NCI-H187 treated with DMSO at 0.1 percent for 48 hours (cell line): ENCODE measurements around the gene ID2.

Experiments used
- DNase-seq: peaks from one replicate; lab custom pipeline; 2025; lab: John Stamatoyannopoulos, UW

ID2 gene

GRCh38 chr2:8648441-8649213 is 33.2 kb upstream of the ID2 start:
- no peak for DNase-seq

DNA sequence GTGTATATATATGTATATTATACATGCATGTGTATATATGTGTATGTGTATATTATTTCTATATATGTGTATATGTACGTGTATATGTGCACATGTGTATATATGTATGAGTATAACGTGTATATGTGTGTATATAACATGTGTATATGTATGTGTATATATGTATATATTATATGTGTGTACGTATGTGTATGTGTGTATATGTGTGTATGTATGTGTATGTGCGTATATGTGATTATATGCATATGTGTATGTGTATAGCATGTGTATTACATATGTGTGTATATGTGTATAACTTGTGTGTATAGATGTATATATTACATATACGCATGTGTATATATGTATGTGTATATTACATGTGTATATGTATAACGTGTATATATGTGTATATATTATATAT is 32.1 kb upstream of the ID2 start:
- no peak for DNase-seq

- DNase-seq = no peak
Measured at GRCh38 chr2:8650256-8650655, 31.6 kb upstream of the ID2 start.

DNA sequence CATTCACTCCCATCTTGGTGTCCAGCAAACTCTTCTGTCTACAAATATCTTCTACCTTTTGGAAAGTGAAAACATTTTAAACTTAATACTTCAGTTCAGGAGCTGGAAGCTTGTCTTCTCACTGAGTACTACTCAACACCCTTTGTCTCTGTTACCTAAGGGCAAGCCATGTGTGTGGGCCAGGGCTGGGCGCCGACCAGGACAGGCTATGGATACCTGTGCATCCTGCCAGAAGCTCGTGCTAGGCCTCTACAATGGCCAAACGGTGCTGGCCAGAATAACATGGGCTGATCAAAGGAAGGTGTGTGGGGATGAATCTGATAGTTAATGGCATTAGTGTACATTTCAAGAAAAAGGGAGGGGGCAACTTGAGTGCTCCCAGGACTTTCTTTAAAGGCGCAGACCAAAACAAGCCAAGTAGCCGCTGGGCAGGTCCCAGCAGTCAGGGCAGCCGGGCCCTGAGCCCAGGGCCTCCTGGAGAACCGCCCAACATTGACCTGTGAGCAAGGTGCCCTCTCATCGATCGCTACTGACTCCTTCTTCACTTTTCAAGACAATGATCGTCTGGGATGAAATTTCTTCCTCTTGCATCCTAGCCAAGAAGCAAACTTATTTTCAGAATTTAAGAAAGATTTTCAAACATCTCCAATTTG is 29.0 kb upstream of the ID2 start:
- no peak for DNase-seq

GRCh38 chr2:8653485-8653884 is 28.4 kb upstream of the ID2 start:
- no peak for DNase-seq

GRCh38 chr2:8654041-8654440 is 27.8 kb upstream of the ID2 start:
- no peak for DNase-seq

DNA sequence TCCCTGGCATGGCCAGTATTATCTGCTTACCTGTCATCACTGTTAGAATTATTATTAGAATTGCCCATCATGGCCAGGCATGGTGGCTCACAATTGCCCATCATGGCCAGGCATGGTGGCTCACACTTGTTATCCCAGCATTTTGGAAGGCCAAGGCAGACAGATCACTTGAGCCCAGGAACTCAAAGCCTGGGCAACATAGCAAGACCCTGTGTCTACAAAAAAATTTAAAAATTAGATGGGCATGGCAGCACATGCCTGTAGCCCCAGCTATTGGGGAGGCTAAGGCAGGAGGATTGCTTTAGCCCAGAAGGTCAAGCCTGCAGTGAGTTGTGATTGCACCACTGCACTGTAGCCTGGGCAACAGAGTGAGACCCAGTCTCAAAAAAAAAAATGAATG is 27.4 kb upstream of the ID2 start:
- no peak for DNase-seq

DNA sequence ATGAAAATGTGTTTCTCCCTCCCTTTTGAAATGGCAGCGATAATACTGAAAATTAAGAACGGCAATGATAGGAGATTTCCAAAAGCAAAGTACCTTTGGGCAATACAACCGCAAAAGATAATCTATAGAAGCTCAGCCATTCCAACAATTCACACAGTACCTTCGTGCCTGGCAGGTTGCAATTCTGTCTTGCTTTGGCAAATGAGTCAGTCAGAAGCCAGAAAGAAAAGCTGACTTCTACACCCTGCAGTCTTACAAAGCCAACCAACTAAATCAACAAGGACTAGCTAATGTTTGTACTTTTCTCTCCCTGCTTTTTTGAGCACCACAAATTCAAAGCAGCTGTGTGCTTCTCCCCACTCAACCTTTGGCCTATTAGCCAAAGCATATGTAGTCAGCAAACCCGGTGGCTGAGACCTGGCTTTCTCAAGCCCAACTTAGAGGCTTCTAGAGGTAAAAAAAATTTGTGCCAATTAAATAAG is 25.7 kb upstream of the ID2 start:
- DNase-seq = no peak

GRCh38 chr2:8656811-8657210 is 25.0 kb upstream of the ID2 start:
- no peak for DNase-seq

DNA sequence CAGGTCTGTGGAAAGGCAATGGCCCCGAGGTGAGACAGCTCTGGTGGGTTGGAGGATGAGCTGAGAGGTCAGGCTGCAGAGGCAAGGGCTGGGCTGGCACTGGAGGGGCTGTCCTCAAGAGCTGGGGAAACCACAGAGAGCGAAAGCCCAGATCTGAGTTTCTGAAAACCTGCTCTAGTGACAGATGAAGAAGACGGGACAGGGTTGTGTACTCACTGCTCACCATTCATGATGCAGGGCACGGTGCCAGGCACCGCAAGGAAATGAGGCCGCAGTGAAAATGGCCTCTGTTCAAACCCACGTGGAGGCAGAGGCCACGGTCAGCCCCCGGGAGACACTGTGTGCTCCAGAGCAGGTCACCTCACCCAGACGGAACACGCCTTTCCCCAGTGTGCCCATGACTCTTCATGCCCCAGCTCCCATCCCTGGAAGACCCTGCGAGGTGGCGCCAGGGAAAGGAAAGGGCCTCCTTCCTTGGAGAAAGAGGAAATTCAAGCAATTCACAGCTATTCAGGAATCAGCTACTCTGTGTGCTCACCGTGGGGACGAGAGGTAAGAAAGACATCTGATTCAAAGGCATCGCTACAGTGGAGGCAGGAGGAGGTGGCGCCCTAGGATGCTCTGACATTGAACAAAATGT is 24.3 kb upstream of the ID2 start:
- no peak for DNase-seq

DNA sequence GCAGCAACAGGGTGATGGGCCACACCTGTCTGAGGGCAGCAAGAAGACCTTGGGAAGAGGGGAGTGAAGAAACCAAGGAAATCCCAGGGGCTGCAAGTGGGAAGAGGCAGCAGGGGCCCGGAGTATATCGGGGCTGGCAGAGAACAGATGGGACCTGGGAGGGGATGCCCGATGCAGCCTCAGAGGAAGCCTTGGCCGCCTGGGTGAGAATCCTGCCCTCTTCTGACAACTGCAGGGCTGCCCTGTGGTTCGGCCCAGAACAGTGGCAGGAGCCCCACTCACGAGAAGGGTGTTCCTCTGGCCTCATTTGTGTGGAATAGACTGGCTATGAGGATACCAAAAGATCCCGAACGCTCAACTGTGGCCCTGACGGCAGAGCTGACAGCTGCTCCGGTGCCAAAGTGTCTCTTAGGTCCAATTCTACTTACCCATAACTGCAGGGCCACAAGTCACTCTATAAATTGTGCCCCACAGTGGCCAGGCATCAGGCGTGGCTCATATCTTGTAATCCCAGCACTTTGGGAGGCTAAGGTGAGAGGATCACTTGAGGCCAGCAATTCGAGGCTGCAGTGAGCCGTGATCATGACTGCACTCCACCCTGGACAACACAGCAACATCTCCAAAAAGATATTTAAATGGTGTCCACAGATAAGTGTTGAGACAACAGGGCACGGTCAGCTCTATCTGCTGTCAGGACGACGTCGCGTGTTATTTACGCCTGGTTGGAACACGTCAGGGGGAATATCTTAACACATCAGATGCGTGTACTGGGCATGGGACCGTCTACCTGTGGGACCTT is 23.6 kb upstream of the ID2 start:
- no peak for DNase-seq

- DNase-seq = no peak
Measured at GRCh38 chr2:8659092-8659734, 22.6 kb upstream of the ID2 start.

- DNase-seq = no peak
Measured at GRCh38 chr2:8659735-8660492, 21.9 kb upstream of the ID2 start.

DNA sequence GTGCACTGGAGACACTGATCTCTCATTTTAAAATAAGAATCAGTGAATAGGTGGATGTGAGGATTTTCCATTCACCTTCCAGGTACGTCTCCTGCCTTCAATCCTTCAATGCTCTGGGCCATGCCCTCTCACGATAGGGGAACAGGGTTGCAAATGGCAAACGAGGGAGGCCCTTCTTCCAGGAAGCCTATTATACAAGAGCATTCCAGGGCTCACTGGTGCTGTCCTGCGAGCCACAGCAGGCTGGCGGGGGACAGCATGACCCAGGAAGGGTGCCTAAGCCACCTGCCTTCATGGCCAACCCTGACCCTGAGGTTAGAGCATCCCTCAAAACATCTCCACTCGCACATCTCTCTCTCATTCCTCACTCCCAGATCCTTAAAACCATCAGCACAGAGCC is 20.6 kb upstream of the ID2 start:
- no peak for DNase-seq

DNA sequence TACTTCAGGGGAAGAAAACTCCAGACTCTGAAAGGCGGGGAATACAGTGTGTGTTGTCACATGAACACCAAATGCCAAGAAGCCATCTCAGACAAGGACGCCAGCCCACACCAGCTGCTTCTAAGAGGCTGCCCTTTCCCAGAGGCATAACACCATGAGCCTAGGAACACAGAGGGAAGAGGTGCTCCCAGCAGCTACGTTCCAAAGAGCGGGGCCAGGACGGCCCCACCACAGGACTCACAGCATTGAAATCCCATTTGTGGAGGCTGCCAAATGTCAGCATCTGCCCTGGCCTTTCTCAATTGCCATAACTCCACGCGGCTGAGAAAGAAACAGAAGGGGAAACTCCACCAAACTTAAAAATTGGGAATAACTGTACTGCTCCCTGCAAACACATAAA is 20.1 kb upstream of the ID2 start:
- DNase-seq = no peak

GRCh38 chr2:8662239-8662879 is 19.5 kb upstream of the ID2 start:
- no peak for DNase-seq

DNA sequence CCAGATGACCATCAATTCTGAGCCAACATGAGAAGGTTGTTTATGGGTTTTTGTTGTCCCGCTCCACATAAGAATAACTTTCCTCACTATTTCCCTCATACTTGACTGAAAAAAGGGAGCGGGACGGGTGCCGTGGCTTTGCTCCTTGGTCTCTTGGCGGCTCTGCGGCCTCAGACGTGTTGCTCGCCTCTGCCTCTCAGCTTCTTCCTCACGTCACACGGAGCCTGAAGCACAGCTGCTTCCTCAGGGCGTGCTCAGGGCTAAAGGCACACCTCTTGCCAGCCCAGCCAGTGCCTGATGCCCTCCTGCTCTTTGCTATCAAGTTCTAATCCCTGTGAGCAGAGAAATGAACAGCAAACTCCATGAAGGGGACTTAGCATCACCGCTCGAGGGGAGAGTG is 17.9 kb upstream of the ID2 start:
- no peak for DNase-seq

DNA sequence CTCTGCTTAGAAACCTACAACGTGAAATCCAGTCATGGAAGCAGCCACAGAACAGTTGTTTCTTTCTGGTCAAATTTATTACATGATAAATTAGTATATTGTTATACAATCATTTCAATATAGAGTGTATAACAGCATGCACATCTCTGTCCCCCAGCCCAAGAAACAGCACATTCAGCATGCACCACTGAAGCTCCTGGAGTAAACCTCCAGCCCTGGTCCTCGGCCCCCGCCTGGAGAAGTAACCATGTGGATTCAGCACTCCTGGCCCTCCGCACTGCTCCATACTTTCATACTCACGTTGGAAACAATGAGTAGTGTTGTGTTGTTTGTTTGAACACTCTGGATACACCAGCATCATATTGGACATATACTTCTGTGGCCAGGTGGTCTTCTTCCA is 15.3 kb upstream of the ID2 start:
- DNase-seq = no peak

GRCh38 chr2:8667896-8668512 is 13.9 kb upstream of the ID2 start:
- DNase-seq = no peak

- no peak for DNase-seq
Measured at GRCh38 chr2:8669157-8669817, 12.6 kb upstream of the ID2 start.
